Measurements from ENCODE around the gene ITPA.
A peak's percentile ranks its signal among the peaks of the same experiment; 100 is the strongest.
"Not testable (repeated sequence)": the region's sequence is repeated elsewhere in the genome, so short reads cannot be mapped to it uniquely, and the experiment has no call there.

The ITPA gene

GRCh38 chr20:3208786-3209256 lies 477 bp upstream of the ITPA start:
- peak overlapping the region; percentile 90 for H3K27ac Mint-ChIP-seq
- no peaks in the 10 kb centered on the region for H3K27me3 Mint-ChIP-seq
- H3K4me1 Mint-ChIP-seq (ENCODE audit: low read depth) = peaks cover 28% of the 10 kb centered on the region
- no peaks in the 10 kb centered on the region for H3K9me3 Mint-ChIP-seq (ENCODE audit: low read depth)
- no peaks in the 10 kb centered on the region for H3K36me3 Mint-ChIP-seq
- peak overlapping the region; percentile 95 for H3K4me3 Mint-ChIP-seq

GRCh38 chr20:3209946-3210317 lies 634 bp downstream of the ITPA start:
- Mint-ChIP-seq H3K4me3 (peak overlapping the region; percentile 95), H3K4me1 (ENCODE audit: low read depth) (peaks cover 28% of the 10 kb centered on the region), H3K27me3 (no peaks in the 10 kb centered on the region), H3K36me3 (no peaks in the 10 kb centered on the region), H3K27ac (peak overlapping the region; percentile 90), H3K9me3 (ENCODE audit: low read depth) (no peaks in the 10 kb centered on the region)

GRCh38 chr20:3210346-3210745 lies 1.0 kb downstream of the ITPA start:
- H3K27me3 Mint-ChIP-seq = no peaks in the 10 kb centered on the region
- H3K9me3 Mint-ChIP-seq (ENCODE audit: low read depth) = no peaks in the 10 kb centered on the region
- H3K36me3 Mint-ChIP-seq = no peaks in the 10 kb centered on the region
- H3K27ac Mint-ChIP-seq = peak overlapping the region; percentile 90
- H3K4me3 Mint-ChIP-seq = peak overlapping the region; percentile 95
- peaks cover 28% of the 10 kb centered on the region for H3K4me1 Mint-ChIP-seq (ENCODE audit: low read depth)

- Mint-ChIP-seq H3K4me3 (no peak overlapping the region), H3K9me3 (ENCODE audit: low read depth) (no peaks in the 10 kb centered on the region), H3K36me3 (no peaks in the 10 kb centered on the region), H3K27ac (no peak overlapping the region), H3K27me3 (no peaks in the 10 kb centered on the region), H3K4me1 (ENCODE audit: low read depth) (peaks cover 28% of the 10 kb centered on the region)
Measured at GRCh38 chr20:3213226-3213625, 3.9 kb downstream of the ITPA start.

GRCh38 chr20:3215359-3215917 lies 6.1 kb downstream of the ITPA start:
- peaks cover 13% of the 10 kb centered on the region for H3K4me1 Mint-ChIP-seq (ENCODE audit: low read depth)
- H3K27ac Mint-ChIP-seq; H3K27me3 Mint-ChIP-seq; H3K36me3 Mint-ChIP-seq; H3K4me3 Mint-ChIP-seq; H3K9me3 Mint-ChIP-seq (ENCODE audit: low read depth): not testable (repeated sequence)

- no peak overlapping the region for H3K27ac Mint-ChIP-seq
- no peak overlapping the region for H3K4me3 Mint-ChIP-seq
- H3K4me1 Mint-ChIP-seq (ENCODE audit: low read depth) = peaks cover 20% of the 10 kb centered on the region
- no peaks in the 10 kb centered on the region for H3K36me3 Mint-ChIP-seq
- no peaks in the 10 kb centered on the region for H3K9me3 Mint-ChIP-seq (ENCODE audit: low read depth)
- no peaks in the 10 kb centered on the region for H3K27me3 Mint-ChIP-seq
Measured at GRCh38 chr20:3218307-3218988, 9.2 kb downstream of the ITPA start.

- H3K27ac Mint-ChIP-seq = no peak overlapping the region
- H3K4me3 Mint-ChIP-seq = no peak overlapping the region
- peaks cover 26% of the 10 kb centered on the region for H3K4me1 Mint-ChIP-seq (ENCODE audit: low read depth)
Measured at GRCh38 chr20:3221398-3222226, 12.3 kb downstream of the ITPA start.

GRCh38 chr20:3222635-3223600 lies 13.6 kb downstream of the ITPA start:
- Mint-ChIP-seq H3K9me3 (ENCODE audit: low read depth) (no peaks in the 10 kb centered on the region), H3K4me1 (ENCODE audit: low read depth) (peaks cover 26% of the 10 kb centered on the region), H3K36me3 (no peaks in the 10 kb centered on the region), H3K27me3 (no peaks in the 10 kb centered on the region), H3K4me3 (peak overlapping the region; percentile 53), H3K27ac (peak overlapping the region; percentile 72)

More at GRCh38 chr20:3221398-3222226, 12.3 kb downstream of the ITPA start:
- H3K9me3 Mint-ChIP-seq (ENCODE audit: low read depth) = no peaks in the 10 kb centered on the region
- H3K27me3 Mint-ChIP-seq = no peaks in the 10 kb centered on the region
- no peaks in the 10 kb centered on the region for H3K36me3 Mint-ChIP-seq

GRCh38 chr20:3223651-3223993 lies 14.3 kb downstream of the ITPA start:
- Mint-ChIP-seq H3K4me1 (ENCODE audit: low read depth) (peaks cover 26% of the 10 kb centered on the region), H3K36me3 (no peaks in the 10 kb centered on the region), H3K27ac (no peak overlapping the region), H3K9me3 (ENCODE audit: low read depth) (no peaks in the 10 kb centered on the region), H3K4me3 (no peak overlapping the region), H3K27me3 (no peaks in the 10 kb centered on the region)

GRCh38 chr20:3223994-3224680 lies 14.8 kb downstream of the ITPA start:
- H3K4me1 Mint-ChIP-seq (ENCODE audit: low read depth) = peaks cover 26% of the 10 kb centered on the region
- H3K27ac Mint-ChIP-seq = no peak overlapping the region
- H3K27me3 Mint-ChIP-seq = no peaks in the 10 kb centered on the region
- H3K36me3 Mint-ChIP-seq = no peaks in the 10 kb centered on the region
- no peaks in the 10 kb centered on the region for H3K9me3 Mint-ChIP-seq (ENCODE audit: low read depth)
- no peak overlapping the region for H3K4me3 Mint-ChIP-seq

- Mint-ChIP-seq H3K36me3 (no peaks in the 10 kb centered on the region), H3K27me3 (no peaks in the 10 kb centered on the region), H3K9me3 (ENCODE audit: low read depth) (no peaks in the 10 kb centered on the region), H3K27ac (no peak overlapping the region), H3K4me1 (ENCODE audit: low read depth) (peaks cover 26% of the 10 kb centered on the region), H3K4me3 (no peak overlapping the region)
Measured at GRCh38 chr20:3224681-3225421, 15.6 kb downstream of the ITPA start.

- Mint-ChIP-seq H3K9me3 (ENCODE audit: low read depth) (no peaks in the 10 kb centered on the region), H3K27ac (no peak overlapping the region), H3K4me1 (ENCODE audit: low read depth) (peaks cover 24% of the 10 kb centered on the region), H3K4me3 (no peak overlapping the region), H3K36me3 (no peaks in the 10 kb centered on the region), H3K27me3 (no peaks in the 10 kb centered on the region)
Measured at GRCh38 chr20:3226093-3226492, 16.8 kb downstream of the ITPA start.

- H3K4me3 Mint-ChIP-seq = no peak overlapping the region
- peaks cover 20% of the 10 kb centered on the region for H3K4me1 Mint-ChIP-seq (ENCODE audit: low read depth)
- no peak overlapping the region for H3K27ac Mint-ChIP-seq
- no peaks in the 10 kb centered on the region for H3K9me3 Mint-ChIP-seq (ENCODE audit: low read depth)
- no peaks in the 10 kb centered on the region for H3K36me3 Mint-ChIP-seq
- no peaks in the 10 kb centered on the region for H3K27me3 Mint-ChIP-seq
Measured at GRCh38 chr20:3226864-3227263, 17.6 kb downstream of the ITPA start.
